K562 (cell line): ENCODE data around the gene PCK1.

Experiments
- FOXK2 ChIP-seq, 2 experiments: fragments of 450-650 bp; IDR thresholded peaks in 1 of 2; conservative IDR thresholded peaks in 1 of 2; 2 replicates each; pipeline ENCODE4 v1.6.1; 2016; ENCODE audit warnings: low read depth in 2 of 2, mild to moderate bottlenecking in 1 of 2
- KAT2B ChIP-seq: IDR thresholded peaks from one replicate; pipeline ENCODE4 v1.6.1; 2012; ENCODE audit warnings: low read depth, mild to moderate bottlenecking, control low read depth, inconsistent platforms, low read length, moderate library complexity

GRCh38 chr20:57532104-57532503, 28.8 kb upstream of the PCK1 start:
- TF ChIP-seq KAT2B (no peak), FOXK2 (conservative IDR thresholded peaks at IDR 0.05 in 1 of 2, IDR thresholded peaks at IDR 0.05 in 1 of 2; ENCODE audit: low read depth in 2 of 2) (no peak)
